ENCODE data around the gene TRPC5OS.

- TF ChIP-seq CTCF (IDR thresholded peaks at IDR 0.05; ENCODE audit: low read depth, low read length, missing input control) (no peak), SP1 (IDR thresholded peaks at IDR 0.05) (no peak), MAX (IDR thresholded peaks at IDR 0.05) (no peak), RAD21 (IDR thresholded peaks at IDR 0.05) (no peak), GABPA (IDR thresholded peaks at IDR 0.05 in 1 of 2, conservative IDR thresholded peaks at IDR 0.05 in 1 of 2) (no peak), EGR1 (IDR thresholded peaks at IDR 0.05; ENCODE audit: low read depth in 2 of 2) (no peak), ZBTB33 (IDR thresholded peaks at IDR 0.05) (no peak)
These were observed 1.7 kb upstream of the TRPC5OS start for GRCh38 chrX:111874241-111874640.

All from liver (tissue), 3 donors.